Activated naive CD8-positive, alpha-beta T cell treated with anti-CD3 and anti-CD28 coated beads, Interleukin-2, amount 10 ng/mL, durations not matched to agents 7 days and 5 days (primary cell): ENCODE results near the gene SUCLA2. TPM values are rescaled to one million over a fixed set of nuclear protein-coding genes. Genes with fewer than 3 reads are reported as not detected.

ENCODE experiments used
- ATAC-seq: fragments of 150-1000 bp; cut with Tn5 transposase; one replicate; pipeline ENCODE4 v1.10.0; 2021; ENCODE audit warnings: low read depth, moderate library complexity
- POLR2A ChIA-PET: fragments of 350-600 bp; sonication (Branson Sonifier 250); formaldehyde crosslinking; loops from one replicate; lab custom pipeline; 2021; ENCODE audit warnings: antibody characterized with exemption; lab: Charles Lee
- DNase-seq: peaks from one replicate; pipeline ENCODE4 v3.0.0; 2021
- H3K27ac Mint-ChIP-seq: one replicate; pipeline ENCODE4 v1.8.0; 2022; ENCODE audit warnings: mild to moderate bottlenecking, mixed read lengths
- H3K27me3 Mint-ChIP-seq: one replicate; pipeline ENCODE4 v1.8.0; 2022; ENCODE audit warnings: mild to moderate bottlenecking, moderate library complexity, mixed read lengths
- H3K36me3 Mint-ChIP-seq: one replicate; pipeline ENCODE4 v1.8.0; 2021; ENCODE audit warnings: mild to moderate bottlenecking, mixed read lengths
- H3K4me1 Mint-ChIP-seq: one replicate; pipeline ENCODE4 v1.8.0; 2021; ENCODE audit warnings: mixed read lengths
- H3K4me3 Mint-ChIP-seq: one replicate; pipeline ENCODE4 v1.8.0; 2022; ENCODE audit warnings: mild to moderate bottlenecking, moderate library complexity, mixed read lengths
- H3K9me3 Mint-ChIP-seq: one replicate; pipeline ENCODE4 v1.8.0; 2021; ENCODE audit warnings: mixed read lengths
- total RNA-seq, 2 experiments: library from RNA; stranded (reverse); gene quantifications; one replicate each; pipeline ENCODE4 v1.2.3, GENCODE V29; 2021

SUCLA2 gene
- total RNA-seq, 2 experiments from 2014 or later, result 31.3 to 33.6 TPM

DNA sequence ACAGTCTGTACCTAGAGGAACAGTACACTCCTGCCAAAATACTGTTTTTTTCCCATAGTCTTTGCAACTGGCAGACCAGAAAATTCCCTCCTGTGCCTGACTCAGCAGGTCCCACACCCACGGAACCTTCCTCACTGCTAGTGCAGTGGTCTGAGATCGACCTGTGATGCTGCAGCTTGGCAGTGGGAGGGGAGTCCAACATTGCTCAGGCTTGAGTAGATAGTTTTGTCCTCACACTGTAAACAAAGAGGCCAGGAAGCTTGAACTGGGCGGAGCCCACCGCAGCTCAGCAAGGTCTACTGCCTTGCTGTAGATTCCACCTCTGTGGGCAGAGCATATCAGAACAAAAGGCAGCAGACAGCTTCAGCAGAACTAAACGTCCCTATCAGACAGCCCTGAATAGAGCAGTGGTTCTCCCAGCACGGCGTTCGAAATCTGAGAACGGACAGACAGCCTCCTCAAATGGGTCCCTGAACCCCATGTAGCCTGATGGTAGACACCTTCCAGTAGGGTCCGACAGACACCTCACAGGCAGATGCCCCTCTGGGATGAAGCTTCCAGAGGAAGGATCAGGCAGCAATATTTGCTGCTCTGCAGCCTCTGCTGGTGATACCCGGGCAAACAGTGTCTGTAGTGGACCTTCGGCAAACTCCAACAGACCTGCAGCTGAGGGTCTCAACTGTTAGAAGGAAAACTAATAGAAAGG, 92.7 kb downstream of the SUCLA2 start:
- Mint-ChIP-seq H3K27ac (no peak overlapping the region), H3K36me3 (peaks cover 2% of the 10 kb centered on the region), H3K4me3 (no peak overlapping the region), H3K9me3 (peaks cover 3% of the 10 kb centered on the region), H3K27me3 (no peaks in the 10 kb centered on the region), H3K4me1 (peaks cover 8% of the 10 kb centered on the region)
- DNase-seq, result no peak
- ATAC-seq, result no peak
- POLR2A ChIA-PET, result no interaction called here

DNA sequence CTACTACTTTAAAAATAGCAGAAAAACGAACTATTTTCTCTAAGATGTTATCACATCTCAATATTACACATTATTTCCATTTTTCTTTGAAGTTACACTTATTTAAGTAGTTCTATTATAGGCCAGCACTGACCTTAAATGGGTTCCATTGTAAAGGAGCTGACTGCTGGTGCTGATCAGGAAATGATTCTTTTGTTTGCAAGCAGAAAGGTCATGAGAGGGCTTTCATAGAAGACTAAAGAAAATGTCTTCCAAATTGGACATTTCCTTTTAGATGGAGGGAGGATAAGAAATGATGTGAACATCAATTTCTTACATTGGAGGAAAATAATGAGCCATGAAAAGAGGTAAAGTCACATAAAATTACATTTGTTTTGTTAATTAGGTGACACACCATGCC, 96.2 kb downstream of the SUCLA2 start:
- ATAC-seq, result no peak
- peaks cover 4% of the 10 kb centered on the region for H3K9me3 Mint-ChIP-seq
- H3K27me3 Mint-ChIP-seq, result no peaks in the 10 kb centered on the region
- POLR2A ChIA-PET, result no interaction called here
- H3K36me3 Mint-ChIP-seq, result peaks cover 2% of the 10 kb centered on the region
- H3K4me1 Mint-ChIP-seq, result peaks cover 8% of the 10 kb centered on the region
- no peak overlapping the region for H3K27ac Mint-ChIP-seq
- DNase-seq, result no peak
- no peak overlapping the region for H3K4me3 Mint-ChIP-seq

DNA sequence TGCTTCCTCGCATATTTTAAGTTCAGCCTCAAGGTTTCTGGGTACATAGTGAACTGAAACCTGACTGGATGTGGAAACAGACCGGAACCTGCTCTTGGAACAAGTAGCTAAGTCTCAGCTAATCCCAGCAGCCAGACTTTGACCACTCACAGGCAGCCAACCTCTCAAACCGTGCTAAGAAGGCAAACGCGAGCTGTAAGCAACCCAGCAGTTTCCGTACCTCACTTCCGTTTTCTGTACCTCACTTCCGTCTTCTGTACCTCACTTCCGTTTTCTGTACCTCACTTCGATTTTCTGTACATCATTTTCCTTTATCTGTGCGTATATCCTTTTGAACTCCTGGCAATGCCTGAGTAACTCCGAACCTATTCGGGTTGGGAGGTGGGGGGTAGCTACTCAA, 96.8 kb downstream of the SUCLA2 start:
- Mint-ChIP-seq H3K9me3 (peaks cover 4% of the 10 kb centered on the region), H3K4me3 (peak overlapping the region; percentile 5), H3K27me3 (no peaks in the 10 kb centered on the region), H3K27ac (no peak overlapping the region), H3K4me1 (peaks cover 8% of the 10 kb centered on the region), H3K36me3 (peaks cover 2% of the 10 kb centered on the region)
- DNase-seq (no peak), ATAC-seq (no peak)
- POLR2A ChIA-PET, result no interaction called here

DNA sequence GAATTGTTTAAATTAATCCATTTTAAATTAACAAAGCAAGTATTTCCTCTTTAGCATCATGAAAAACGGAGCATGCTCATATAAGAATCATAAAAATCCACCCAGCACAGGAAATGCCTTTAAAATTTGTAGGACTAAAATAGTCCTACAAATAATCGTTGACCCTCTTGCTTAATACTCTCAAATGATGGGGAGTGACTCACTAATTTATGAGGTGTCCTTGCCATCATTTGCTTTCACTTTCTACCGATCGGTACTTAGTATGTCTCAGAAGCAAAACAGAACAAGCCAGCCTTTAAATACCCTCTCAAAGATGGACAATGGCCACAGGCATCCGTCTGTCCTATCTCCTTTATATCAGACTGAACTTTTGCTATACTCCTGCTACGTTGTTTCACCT, 97.2 kb downstream of the SUCLA2 start:
- no peak overlapping the region for H3K27ac Mint-ChIP-seq
- DNase-seq, result no peak
- H3K36me3 Mint-ChIP-seq, result peaks cover 5% of the 10 kb centered on the region
- no peak for ATAC-seq
- no peaks in the 10 kb centered on the region for H3K27me3 Mint-ChIP-seq
- H3K4me1 Mint-ChIP-seq, result peaks cover 8% of the 10 kb centered on the region
- H3K9me3 Mint-ChIP-seq, result peaks cover 7% of the 10 kb centered on the region
- H3K4me3 Mint-ChIP-seq, result peak overlapping the region; percentile 5
- POLR2A ChIA-PET, result no interaction called here

DNA sequence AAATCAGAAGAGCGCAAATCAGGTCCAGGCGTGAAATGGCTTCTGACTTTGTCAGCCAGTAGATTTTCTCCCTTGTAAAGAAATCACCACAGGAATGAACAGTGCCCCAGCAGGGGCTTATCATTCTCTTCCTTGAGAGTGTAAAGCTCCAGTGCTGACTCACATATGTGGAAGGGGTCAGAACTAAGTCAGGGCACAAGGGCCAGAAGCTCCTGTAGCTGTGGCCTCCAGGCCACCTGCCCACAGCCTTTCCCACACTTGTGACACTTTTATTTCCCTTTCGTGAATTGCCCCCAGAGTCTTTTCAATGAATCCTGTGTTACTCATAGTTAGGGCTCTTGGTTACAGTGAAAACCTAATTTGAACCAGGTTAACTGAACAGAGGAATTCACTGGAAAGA, 99.6 kb downstream of the SUCLA2 start:
- ATAC-seq (no peak), DNase-seq (no peak)
- H3K4me1 Mint-ChIP-seq, result peaks cover 8% of the 10 kb centered on the region
- POLR2A ChIA-PET, result no interaction called here
- peaks cover 7% of the 10 kb centered on the region for H3K9me3 Mint-ChIP-seq
- H3K36me3 Mint-ChIP-seq, result peaks cover 7% of the 10 kb centered on the region
- no peaks in the 10 kb centered on the region for H3K27me3 Mint-ChIP-seq
- no peak overlapping the region for H3K27ac Mint-ChIP-seq
- no peak overlapping the region for H3K4me3 Mint-ChIP-seq

DNA sequence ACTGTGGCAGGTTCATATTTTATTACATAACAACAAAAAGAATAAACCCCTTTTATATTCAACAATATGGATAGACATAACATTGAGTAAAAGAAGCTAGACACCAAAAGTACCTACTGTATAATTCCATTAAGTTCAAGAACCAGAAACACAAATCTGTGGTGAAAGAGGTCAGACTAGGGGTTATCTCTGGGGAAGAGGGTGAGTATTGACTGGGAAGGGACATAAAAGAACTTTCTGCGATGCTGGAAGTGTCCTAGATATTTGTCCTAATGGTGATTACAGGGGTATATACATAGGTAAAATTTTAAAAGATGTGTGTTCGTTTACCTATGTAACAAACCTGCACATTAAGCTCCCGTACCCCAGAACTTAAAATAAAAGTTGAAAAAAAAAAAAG, 103.0 kb downstream of the SUCLA2 start:
- POLR2A ChIA-PET, result no interaction called here
- H3K36me3 Mint-ChIP-seq, result peaks cover 7% of the 10 kb centered on the region
- ATAC-seq (no peak), DNase-seq (no peak)
- no peak overlapping the region for H3K4me3 Mint-ChIP-seq
- H3K4me1 Mint-ChIP-seq, result peaks cover 8% of the 10 kb centered on the region
- H3K27me3 Mint-ChIP-seq, result no peaks in the 10 kb centered on the region
- H3K27ac Mint-ChIP-seq, result no peak overlapping the region
- H3K9me3 Mint-ChIP-seq, result peaks cover 6% of the 10 kb centered on the region

DNA sequence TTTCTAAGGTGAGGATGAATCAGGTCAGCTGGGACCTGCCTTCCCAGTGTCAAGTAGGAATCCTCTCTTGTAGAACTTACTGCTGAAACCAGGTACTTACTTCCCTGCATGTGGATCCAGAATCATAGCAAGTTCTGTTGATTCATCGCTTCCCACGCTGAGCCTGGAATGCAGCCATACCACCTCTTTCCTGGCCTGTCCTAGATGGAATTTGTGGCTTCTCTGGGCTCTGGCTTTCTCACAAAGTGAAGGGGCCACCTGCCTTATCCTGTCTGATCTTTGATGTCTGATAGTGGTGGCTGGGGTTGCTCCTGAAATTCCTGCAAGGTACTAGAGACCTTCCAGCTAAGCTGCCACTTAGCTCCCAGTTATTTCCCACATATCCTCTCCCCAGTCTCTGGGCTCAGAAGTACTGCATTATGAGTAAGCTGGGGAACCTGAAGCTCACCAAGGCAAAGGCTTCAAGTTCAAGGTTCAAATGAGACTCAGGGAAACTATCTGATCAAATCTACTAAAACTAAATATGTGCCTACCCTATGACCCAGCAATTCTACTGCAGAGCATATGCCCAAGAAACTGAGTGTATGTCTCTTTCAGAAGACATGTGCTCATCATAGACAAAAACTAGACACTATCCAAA, 103.5 kb downstream of the SUCLA2 start:
- POLR2A ChIA-PET, result no interaction called here

DNA sequence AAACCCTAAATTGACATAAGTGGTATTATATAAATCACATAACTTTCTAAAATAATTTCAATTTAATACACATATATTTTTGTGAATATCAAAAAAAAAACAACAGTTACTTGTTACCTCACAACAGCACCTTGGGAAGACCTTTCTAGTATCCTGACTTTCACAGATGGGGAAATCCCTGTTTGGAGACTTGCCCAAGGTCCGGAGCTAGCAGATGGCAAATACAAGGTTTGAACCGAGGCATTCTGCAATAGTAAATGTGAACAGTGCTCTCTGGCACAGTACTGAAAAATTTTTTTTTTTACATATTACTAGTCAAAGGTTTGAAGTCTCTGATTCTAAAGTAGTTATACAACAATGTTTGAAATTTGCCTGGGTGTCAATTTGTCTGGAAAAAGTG, 104.5 kb downstream of the SUCLA2 start:
- Mint-ChIP-seq H3K36me3 (peaks cover 15% of the 10 kb centered on the region), H3K4me3 (no peak overlapping the region), H3K27ac (no peak overlapping the region), H3K4me1 (peaks cover 17% of the 10 kb centered on the region), H3K9me3 (peaks cover 6% of the 10 kb centered on the region), H3K27me3 (no peaks in the 10 kb centered on the region)
- POLR2A ChIA-PET, result no interaction called here
- no peak for DNase-seq
- no peak for ATAC-seq

More for the DNA sequence above, 103.5 kb downstream of the SUCLA2 start:
- no peak for ATAC-seq
- H3K9me3 Mint-ChIP-seq, result peaks cover 6% of the 10 kb centered on the region
- H3K4me3 Mint-ChIP-seq, result no peak overlapping the region
- H3K27me3 Mint-ChIP-seq, result no peaks in the 10 kb centered on the region
- peaks cover 10% of the 10 kb centered on the region for H3K4me1 Mint-ChIP-seq
- H3K27ac Mint-ChIP-seq, result no peak overlapping the region
- no peak for DNase-seq
- peaks cover 7% of the 10 kb centered on the region for H3K36me3 Mint-ChIP-seq

DNA sequence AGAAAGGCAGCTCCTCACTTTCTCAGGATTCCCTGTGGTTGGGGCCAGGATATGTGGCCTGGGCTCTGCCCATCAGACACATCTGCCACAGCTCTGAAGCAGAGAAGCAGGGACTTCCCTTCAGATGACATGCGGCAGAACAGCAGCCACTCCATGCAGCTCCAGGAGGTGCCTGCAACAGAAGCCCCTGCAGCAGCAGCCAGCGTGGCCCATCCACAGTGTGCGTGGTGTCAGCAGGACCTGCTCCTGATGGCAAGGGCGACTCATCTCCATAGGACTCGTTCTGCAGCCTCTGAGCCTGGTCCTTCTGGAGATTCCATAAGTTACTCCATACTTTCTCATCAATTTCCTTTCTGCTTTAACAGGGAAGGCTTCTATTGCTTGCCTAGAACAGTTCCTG, 105.0 kb downstream of the SUCLA2 start:
- Mint-ChIP-seq H3K27me3 (no peaks in the 10 kb centered on the region), H3K27ac (no peak overlapping the region), H3K4me3 (no peak overlapping the region), H3K4me1 (peaks cover 17% of the 10 kb centered on the region), H3K36me3 (peaks cover 15% of the 10 kb centered on the region), H3K9me3 (peaks cover 6% of the 10 kb centered on the region)
- POLR2A ChIA-PET, result no interaction called here
- ATAC-seq, result no peak
- DNase-seq, result no peak

DNA sequence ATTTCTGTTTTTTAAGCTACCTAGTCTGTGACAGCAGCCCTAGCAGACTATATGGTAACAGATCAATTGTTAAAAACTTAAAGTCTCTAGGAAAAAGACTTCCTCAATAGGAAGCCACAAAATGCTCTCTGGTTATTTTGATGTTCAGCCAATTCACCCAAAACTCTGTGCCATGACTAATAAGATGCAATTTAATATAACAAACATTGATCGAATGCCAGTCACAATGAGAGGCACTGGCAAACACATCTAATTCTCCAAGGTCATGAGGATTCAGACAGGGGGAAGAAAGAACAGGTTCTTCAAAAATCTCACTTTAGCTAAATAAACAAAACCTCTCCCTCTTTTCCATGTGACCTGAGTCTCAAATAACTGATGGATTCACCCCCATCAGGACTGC, 107.5 kb downstream of the SUCLA2 start:
- Mint-ChIP-seq H3K27ac (no peak overlapping the region), H3K4me3 (no peak overlapping the region), H3K36me3 (peaks cover 10% of the 10 kb centered on the region), H3K4me1 (peaks cover 21% of the 10 kb centered on the region), H3K9me3 (no peaks in the 10 kb centered on the region), H3K27me3 (no peaks in the 10 kb centered on the region)
- no peak for DNase-seq
- POLR2A ChIA-PET, result no interaction called here
- ATAC-seq, result no peak

Other genes starting within 250 kb of the SUCLA2 start
- gene NUDT15, start 36.5 kb upstream of the SUCLA2 start, total RNA-seq, result 10 to 100 TPM; 10.7 TPM
- 10 to 100 TPM; 56.1 TPM for gene MED4, start 93.8 kb upstream of the SUCLA2 start, total RNA-seq
- gene ITM2B, start 231.9 kb upstream of the SUCLA2 start, total RNA-seq, result 100 to 1,000 TPM; 385 to 429 TPM